ENCODE data around the gene FBXL19.

FBXL19 gene

GRCh38 chr16:30964574-30965226 lies 41.3 kb downstream of the FBXL19 start:
- H3K36me3 ChIP-seq (ENCODE audit: insufficient read depth, low read depth, low read length) = peaks cover 92% of the 10 kb centered on the region
- H3K27ac ChIP-seq (ENCODE audit: low read length) = no peak overlapping the region
- no peaks in the 10 kb centered on the region for H3K4me1 ChIP-seq (ENCODE audit: insufficient read depth, low read length)
- no peak overlapping the region for H3K4me3 ChIP-seq (ENCODE audit: low read length)
- no peaks in the 10 kb centered on the region for H3K27me3 ChIP-seq (ENCODE audit: insufficient read depth, low read length)
- H3K9me3 ChIP-seq (ENCODE audit: insufficient read depth, low read depth, low read length) = no peaks in the 10 kb centered on the region
- H3K9ac ChIP-seq (ENCODE audit: low read depth, low read length) = no peak overlapping the region

- no peak overlapping the region for H3K27ac ChIP-seq (ENCODE audit: low read length)
- no peaks in the 10 kb centered on the region for H3K4me1 ChIP-seq (ENCODE audit: insufficient read depth, low read length)
- H3K4me3 ChIP-seq (ENCODE audit: low read length) = no peak overlapping the region
- H3K27me3 ChIP-seq (ENCODE audit: insufficient read depth, low read length) = no peaks in the 10 kb centered on the region
- H3K9me3 ChIP-seq (ENCODE audit: insufficient read depth, low read depth, low read length) = no peaks in the 10 kb centered on the region
- H3K9ac ChIP-seq (ENCODE audit: low read depth, low read length) = no peak overlapping the region
- H3K36me3 ChIP-seq (ENCODE audit: insufficient read depth, low read depth, low read length) = peaks cover 91% of the 10 kb centered on the region
These were observed 42.1 kb downstream of the FBXL19 start for GRCh38 chr16:30965436-30965835.

- Histone ChIP-seq H3K4me1 (ENCODE audit: insufficient read depth, low read length) (no peaks in the 10 kb centered on the region), H3K9me3 (ENCODE audit: insufficient read depth, low read depth, low read length) (no peaks in the 10 kb centered on the region), H3K27ac (ENCODE audit: low read length) (no peak overlapping the region), H3K9ac (ENCODE audit: low read depth, low read length) (no peak overlapping the region), H3K4me3 (ENCODE audit: low read length) (no peak overlapping the region), H3K36me3 (ENCODE audit: insufficient read depth, low read depth, low read length) (peaks cover 91% of the 10 kb centered on the region), H3K27me3 (ENCODE audit: insufficient read depth, low read length) (no peaks in the 10 kb centered on the region)
These were observed 42.8 kb downstream of the FBXL19 start for GRCh38 chr16:30966033-30966619.

- H3K9me3 ChIP-seq (ENCODE audit: insufficient read depth, low read depth, low read length) = no peaks in the 10 kb centered on the region
- H3K36me3 ChIP-seq (ENCODE audit: insufficient read depth, low read depth, low read length) = peaks cover 90% of the 10 kb centered on the region
- no peak overlapping the region for H3K27ac ChIP-seq (ENCODE audit: low read length)
- H3K4me3 ChIP-seq (ENCODE audit: low read length) = no peak overlapping the region
- no peaks in the 10 kb centered on the region for H3K4me1 ChIP-seq (ENCODE audit: insufficient read depth, low read length)
- no peak overlapping the region for H3K9ac ChIP-seq (ENCODE audit: low read depth, low read length)
- no peaks in the 10 kb centered on the region for H3K27me3 ChIP-seq (ENCODE audit: insufficient read depth, low read length)
These were observed 44.4 kb downstream of the FBXL19 start for GRCh38 chr16:30967795-30968194.

DNA sequence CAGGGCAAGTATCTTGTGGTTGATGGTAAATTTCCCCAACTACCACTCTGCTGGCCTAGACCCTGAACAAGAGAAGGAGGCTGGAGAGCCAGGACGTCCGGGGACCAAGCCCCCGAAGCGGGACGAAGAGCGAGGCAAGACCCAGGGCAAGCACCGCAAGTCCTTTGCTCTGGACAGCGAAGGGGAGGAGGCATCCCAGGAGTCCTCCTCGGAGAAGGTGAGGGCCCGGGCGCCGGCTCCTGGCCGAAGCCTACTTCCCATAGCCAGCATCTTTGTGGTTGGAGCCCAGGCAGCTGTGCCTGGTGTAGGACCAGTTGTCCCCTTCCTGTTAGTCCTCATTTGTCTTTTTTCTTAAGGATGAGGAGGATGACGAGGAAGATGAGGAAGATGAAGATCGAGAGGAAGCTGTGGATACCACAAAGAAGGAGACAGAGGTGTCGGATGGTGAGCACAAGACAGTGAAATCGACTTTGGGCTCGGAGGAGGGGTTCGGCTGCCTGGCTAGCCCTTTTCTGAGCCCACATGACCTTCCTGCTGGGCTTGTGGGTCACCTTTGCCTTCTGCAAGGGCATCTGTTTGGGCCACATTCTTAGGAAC lies 46.0 kb downstream of the FBXL19 start:
- no peaks in the 10 kb centered on the region for H3K9me3 ChIP-seq (ENCODE audit: insufficient read depth, low read depth, low read length)
- H3K27me3 ChIP-seq (ENCODE audit: insufficient read depth, low read length) = no peaks in the 10 kb centered on the region
- peaks cover 91% of the 10 kb centered on the region for H3K36me3 ChIP-seq (ENCODE audit: insufficient read depth, low read depth, low read length)
- no peak overlapping the region for H3K27ac ChIP-seq (ENCODE audit: low read length)
- no peaks in the 10 kb centered on the region for H3K4me1 ChIP-seq (ENCODE audit: insufficient read depth, low read length)
- no peak overlapping the region for H3K9ac ChIP-seq (ENCODE audit: low read depth, low read length)
- no peak overlapping the region for H3K4me3 ChIP-seq (ENCODE audit: low read length)

- Histone ChIP-seq H3K36me3 (ENCODE audit: insufficient read depth, low read depth, low read length) (peaks cover 93% of the 10 kb centered on the region), H3K4me1 (ENCODE audit: insufficient read depth, low read length) (no peaks in the 10 kb centered on the region), H3K4me3 (ENCODE audit: low read length) (no peak overlapping the region), H3K27ac (ENCODE audit: low read length) (no peak overlapping the region), H3K9me3 (ENCODE audit: insufficient read depth, low read depth, low read length) (no peaks in the 10 kb centered on the region), H3K9ac (ENCODE audit: low read depth, low read length) (no peak overlapping the region), H3K27me3 (ENCODE audit: insufficient read depth, low read length) (no peaks in the 10 kb centered on the region)
These were observed 47.9 kb downstream of the FBXL19 start for GRCh38 chr16:30971298-30971697.

DNA sequence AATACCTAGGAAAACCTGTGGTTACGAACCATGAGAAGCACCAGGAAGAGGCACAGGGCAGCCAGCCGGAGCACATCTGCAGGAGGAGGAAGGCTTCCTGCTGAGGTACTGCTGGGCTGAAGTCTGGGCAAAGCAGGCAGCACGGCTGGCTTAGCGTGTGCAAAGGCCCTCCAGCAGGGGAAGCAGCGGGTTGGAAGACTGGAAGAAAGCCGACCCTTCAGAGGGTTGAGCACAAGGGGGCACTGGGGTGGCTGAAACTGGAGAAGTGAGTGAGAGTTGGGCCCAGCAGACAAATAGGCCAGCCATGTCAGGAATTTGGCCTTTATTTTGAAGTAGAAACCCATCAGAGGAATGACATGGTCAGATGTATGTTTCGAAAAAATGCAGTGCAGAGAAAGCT lies 49.5 kb downstream of the FBXL19 start:
- Histone ChIP-seq H3K4me3 (ENCODE audit: low read length) (no peak overlapping the region), H3K27me3 (ENCODE audit: insufficient read depth, low read length) (no peaks in the 10 kb centered on the region), H3K4me1 (ENCODE audit: insufficient read depth, low read length) (no peaks in the 10 kb centered on the region), H3K27ac (ENCODE audit: low read length) (no peak overlapping the region), H3K9me3 (ENCODE audit: insufficient read depth, low read depth, low read length) (no peaks in the 10 kb centered on the region), H3K9ac (ENCODE audit: low read depth, low read length) (no peak overlapping the region), H3K36me3 (ENCODE audit: insufficient read depth, low read depth, low read length) (peaks cover 95% of the 10 kb centered on the region)

- Histone ChIP-seq H3K36me3 (ENCODE audit: insufficient read depth, low read depth, low read length) (peaks cover 93% of the 10 kb centered on the region), H3K9me3 (ENCODE audit: insufficient read depth, low read depth, low read length) (no peaks in the 10 kb centered on the region), H3K4me1 (ENCODE audit: insufficient read depth, low read length) (no peaks in the 10 kb centered on the region), H3K27me3 (ENCODE audit: insufficient read depth, low read length) (no peaks in the 10 kb centered on the region), H3K4me3 (ENCODE audit: low read length) (no peak overlapping the region), H3K9ac (ENCODE audit: low read depth, low read length) (no peak overlapping the region), H3K27ac (ENCODE audit: low read length) (no peak overlapping the region)
These were observed 51.0 kb downstream of the FBXL19 start for GRCh38 chr16:30974348-30974747.

GRCh38 chr16:30976486-30976885 lies 53.1 kb downstream of the FBXL19 start:
- Histone ChIP-seq H3K4me1 (ENCODE audit: insufficient read depth, low read length) (no peaks in the 10 kb centered on the region), H3K9ac (ENCODE audit: low read depth, low read length) (no peak overlapping the region), H3K4me3 (ENCODE audit: low read length) (no peak overlapping the region), H3K36me3 (ENCODE audit: insufficient read depth, low read depth, low read length) (peaks cover 93% of the 10 kb centered on the region), H3K9me3 (ENCODE audit: insufficient read depth, low read depth, low read length) (no peaks in the 10 kb centered on the region), H3K27ac (ENCODE audit: low read length) (no peak overlapping the region), H3K27me3 (ENCODE audit: insufficient read depth, low read length) (no peaks in the 10 kb centered on the region)

GRCh38 chr16:30977502-30977901 lies 54.1 kb downstream of the FBXL19 start:
- H3K4me1 ChIP-seq (ENCODE audit: insufficient read depth, low read length) = no peaks in the 10 kb centered on the region
- H3K9ac ChIP-seq (ENCODE audit: low read depth, low read length) = no peak overlapping the region
- H3K4me3 ChIP-seq (ENCODE audit: low read length) = no peak overlapping the region
- peaks cover 92% of the 10 kb centered on the region for H3K36me3 ChIP-seq (ENCODE audit: insufficient read depth, low read depth, low read length)
- no peaks in the 10 kb centered on the region for H3K9me3 ChIP-seq (ENCODE audit: insufficient read depth, low read depth, low read length)
- no peaks in the 10 kb centered on the region for H3K27me3 ChIP-seq (ENCODE audit: insufficient read depth, low read length)
- H3K27ac ChIP-seq (ENCODE audit: low read length) = no peak overlapping the region

DNA sequence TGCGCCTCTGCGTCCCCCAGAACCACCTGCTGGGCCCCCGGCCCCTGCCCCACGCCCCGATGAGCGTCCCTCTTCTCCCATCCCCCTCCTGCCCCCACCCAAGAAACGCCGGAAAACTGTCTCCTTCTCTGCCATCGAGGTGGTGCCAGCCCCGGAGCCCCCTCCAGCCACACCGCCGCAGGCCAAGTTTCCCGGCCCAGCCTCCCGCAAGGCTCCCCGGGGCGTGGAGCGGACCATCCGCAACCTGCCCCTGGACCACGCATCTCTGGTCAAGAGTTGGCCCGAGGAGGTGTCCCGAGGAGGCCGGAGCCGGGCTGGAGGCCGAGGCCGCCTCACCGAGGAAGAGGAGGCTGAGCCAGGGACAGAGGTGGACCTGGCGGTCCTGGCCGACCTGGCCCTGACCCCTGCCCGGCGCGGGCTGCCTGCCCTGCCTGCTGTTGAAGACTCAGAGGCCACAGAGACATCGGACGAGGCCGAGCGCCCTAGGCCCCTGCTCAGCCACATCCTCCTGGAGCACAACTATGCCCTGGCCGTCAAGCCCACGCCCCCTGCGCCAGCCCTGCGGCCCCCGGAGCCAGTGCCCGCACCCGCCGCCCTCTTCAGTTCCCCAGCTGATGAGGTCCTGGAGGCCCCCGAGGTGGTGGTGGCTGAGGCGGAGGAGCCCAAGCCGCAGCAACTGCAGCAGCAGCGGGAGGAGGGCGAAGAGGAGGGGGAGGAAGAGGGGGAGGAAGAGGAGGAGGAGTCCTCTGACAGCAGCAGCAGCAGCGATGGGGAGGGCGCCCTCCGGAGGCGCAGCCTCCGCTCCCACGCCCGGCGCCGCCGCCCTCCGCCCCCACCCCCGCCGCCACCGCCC lies 56.0 kb downstream of the FBXL19 start:
- Histone ChIP-seq H3K4me1 (ENCODE audit: insufficient read depth, low read length) (no peaks in the 10 kb centered on the region), H3K4me3 (ENCODE audit: low read length) (no peak overlapping the region), H3K9ac (ENCODE audit: low read depth, low read length) (no peak overlapping the region), H3K27me3 (ENCODE audit: insufficient read depth, low read length) (no peaks in the 10 kb centered on the region), H3K36me3 (ENCODE audit: insufficient read depth, low read depth, low read length) (peaks cover 92% of the 10 kb centered on the region), H3K9me3 (ENCODE audit: insufficient read depth, low read depth, low read length) (no peaks in the 10 kb centered on the region), H3K27ac (ENCODE audit: low read length) (no peak overlapping the region)

Data from iPS-20b (cell line).